ENCODE results near the gene IMMP2L. TPM values are rescaled to one million over a fixed set of nuclear protein-coding genes. Genes with fewer than 3 reads are reported as not detected.

Gene IMMP2L
- total RNA-seq, 1 donor from 2014 or later: 17.8 TPM

DNA sequence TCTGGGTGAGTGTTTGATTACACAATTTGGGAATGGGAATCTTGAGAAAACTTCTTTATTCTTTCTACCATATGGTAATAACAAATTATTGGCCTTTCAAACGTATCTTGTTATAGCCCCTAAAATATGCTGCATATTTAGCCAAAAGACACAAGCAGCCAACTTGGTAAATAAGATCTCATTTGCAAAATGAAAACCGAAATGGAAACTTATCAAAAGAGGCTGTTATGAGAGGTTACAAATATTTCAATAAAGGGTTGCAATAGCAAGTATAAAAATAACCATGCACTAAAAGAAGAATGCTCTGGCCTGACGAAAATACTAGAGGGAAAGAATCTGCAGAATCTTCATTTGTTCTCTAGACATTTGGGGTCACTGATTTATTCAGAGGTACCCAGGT lies 730.9 kb downstream of the IMMP2L start:
- Histone ChIP-seq H3K27me3 (ENCODE audit: low read depth) (no peaks in the 10 kb centered on the region), H3K36me3 (no peaks in the 10 kb centered on the region), H3K4me1 (peaks cover 16% of the 10 kb centered on the region), H3K27ac (replicated peaks) (peak overlapping the region; percentile 21), H3K4me3 (no peak overlapping the region), H3K9me3 (replicated peaks) (no peaks in the 10 kb centered on the region)
- intact Hi-C loops (cut with micrococcal nuclease): no loop called here
- TF ChIP-seq CTCF (IDR thresholded peaks at IDR 0.05; ENCODE audit: borderline replicate concordance): no peak
- DNase-seq: no peak

DNA sequence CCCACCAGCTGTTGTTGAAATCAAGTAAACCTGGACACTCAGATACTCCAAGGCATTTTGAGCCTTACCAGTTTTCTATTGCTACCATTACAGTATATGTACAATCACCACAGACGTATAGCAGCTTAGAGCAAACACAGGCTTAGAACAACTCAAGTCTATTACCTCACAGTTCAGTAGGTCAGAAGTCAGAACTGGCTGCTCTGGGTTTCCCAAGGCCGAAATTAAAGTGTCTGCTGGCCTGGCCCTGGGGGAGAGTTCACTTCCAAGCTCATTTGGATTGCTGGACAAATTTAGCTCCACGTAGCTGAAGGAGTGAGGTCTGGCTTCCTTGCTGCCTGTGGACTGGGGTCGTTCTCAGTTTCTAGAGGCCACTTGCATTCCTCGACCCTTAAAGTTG lies 731.5 kb downstream of the IMMP2L start:
- DNase-seq: no peak
- H3K27ac ChIP-seq (replicated peaks): peak overlapping the region; percentile 21
- intact Hi-C loops (cut with micrococcal nuclease): no loop called here
- no peaks in the 10 kb centered on the region for H3K36me3 ChIP-seq
- H3K27me3 ChIP-seq (ENCODE audit: low read depth): no peaks in the 10 kb centered on the region
- no peak for TF ChIP-seq CTCF (IDR thresholded peaks at IDR 0.05; ENCODE audit: borderline replicate concordance)
- H3K4me3 ChIP-seq: no peak overlapping the region
- peaks cover 16% of the 10 kb centered on the region for H3K4me1 ChIP-seq
- no peaks in the 10 kb centered on the region for H3K9me3 ChIP-seq (replicated peaks)

DNA sequence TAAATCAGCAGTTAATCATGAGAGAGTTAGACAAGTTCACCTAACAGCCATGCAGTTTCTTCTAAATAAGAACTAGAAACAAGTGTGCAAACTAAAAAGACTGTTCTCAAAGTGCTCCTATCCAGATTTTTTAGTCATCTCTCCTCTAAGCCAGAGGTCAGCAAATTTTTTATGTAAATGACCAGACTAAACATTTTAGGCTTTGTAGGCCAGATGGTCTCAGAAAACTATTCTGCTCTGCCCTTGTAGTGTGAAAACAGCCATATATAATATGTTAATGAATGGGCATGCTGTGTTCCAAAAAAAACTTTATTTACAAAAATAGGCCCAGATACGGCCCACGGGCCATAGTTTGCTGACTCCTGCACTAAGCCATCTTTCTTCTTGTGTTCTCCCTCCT lies 734.4 kb downstream of the IMMP2L start:
- TF ChIP-seq CTCF (IDR thresholded peaks at IDR 0.05; ENCODE audit: borderline replicate concordance): no peak
- intact Hi-C loops (cut with micrococcal nuclease): no loop called here
- peaks cover 16% of the 10 kb centered on the region for H3K4me1 ChIP-seq

DNA sequence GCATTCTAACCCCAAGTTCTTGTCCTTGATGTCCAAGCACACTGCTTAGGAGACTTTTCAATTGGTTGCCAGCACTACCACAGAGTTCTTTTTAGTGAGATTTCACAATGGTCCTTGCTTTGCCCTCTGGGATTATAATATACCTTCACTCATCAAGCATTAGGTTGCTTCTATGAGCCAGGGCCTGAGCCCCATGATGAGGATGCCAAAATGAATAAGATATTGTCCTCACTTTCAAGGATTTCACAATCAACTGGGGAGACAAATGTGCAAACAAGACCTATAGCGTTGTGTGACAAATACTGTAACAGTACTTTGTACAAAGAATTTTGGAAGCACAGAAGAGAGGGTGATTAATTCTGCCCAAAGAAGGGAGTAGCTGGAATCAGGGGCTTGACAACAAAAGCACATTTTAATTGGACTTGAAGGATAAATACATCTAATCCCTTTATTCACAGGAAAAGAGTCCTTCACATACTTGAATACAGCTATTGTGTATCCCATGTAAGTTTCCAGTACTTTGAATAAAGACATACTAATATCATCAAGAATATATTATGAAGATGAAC lies 734.9 kb downstream of the IMMP2L start:
- Histone ChIP-seq H3K27ac (replicated peaks) (no peak overlapping the region), H3K4me3 (no peak overlapping the region), H3K36me3 (no peaks in the 10 kb centered on the region), H3K9me3 (replicated peaks) (no peaks in the 10 kb centered on the region), H3K27me3 (ENCODE audit: low read depth) (no peaks in the 10 kb centered on the region), H3K4me1 (peaks cover 16% of the 10 kb centered on the region)
- no peak for DNase-seq
- no peak for TF ChIP-seq CTCF (IDR thresholded peaks at IDR 0.05; ENCODE audit: borderline replicate concordance)
- intact Hi-C loops (cut with micrococcal nuclease): no loop called here

More for the DNA sequence above, 734.4 kb downstream of the IMMP2L start:
- H3K4me3 ChIP-seq: no peak overlapping the region
- DNase-seq: no peak
- H3K36me3 ChIP-seq: no peaks in the 10 kb centered on the region
- H3K27me3 ChIP-seq (ENCODE audit: low read depth): no peaks in the 10 kb centered on the region
- no peaks in the 10 kb centered on the region for H3K9me3 ChIP-seq (replicated peaks)
- no peak overlapping the region for H3K27ac ChIP-seq (replicated peaks)

- Histone ChIP-seq H3K4me1 (no peaks in the 10 kb centered on the region), H3K27ac (replicated peaks) (no peak overlapping the region), H3K4me3 (no peak overlapping the region), H3K9me3 (replicated peaks) (peaks cover 4% of the 10 kb centered on the region), H3K36me3 (no peaks in the 10 kb centered on the region), H3K27me3 (ENCODE audit: low read depth) (no peaks in the 10 kb centered on the region)
- no peak for DNase-seq
- intact Hi-C loops (cut with micrococcal nuclease): no loop called here
- no peak for TF ChIP-seq CTCF (IDR thresholded peaks at IDR 0.05; ENCODE audit: borderline replicate concordance)
These were observed 748.3 kb downstream of the IMMP2L start for GRCh38 chr7:110813986-110814385.

Measured in left ventricle myocardium inferior (tissue), 1 donor.